ENCODE measurements around the gene CTSO. TPM values are rescaled to one million over a fixed set of nuclear protein-coding genes. Genes with fewer than 3 reads are reported as not detected.
"Not testable (repeated sequence)": the region's sequence is repeated elsewhere in the genome, so short reads cannot be mapped to it uniquely, and the experiment has no call there.

CTSO gene
- polyA plus RNA-seq, 1 donor from 2014 or later, result 32.6 TPM

GRCh38 chr4:155904331-155904730 is 49.3 kb downstream of the CTSO start:
- Mint-ChIP-seq H3K4me3 (no peak overlapping the region), H3K36me3 (no peaks in the 10 kb centered on the region), H3K27me3 (no peaks in the 10 kb centered on the region), H3K4me1 (no peaks in the 10 kb centered on the region), H3K27ac (no peak overlapping the region), H3K9me3 (peaks cover 0 to 1% (median 0%) of the 10 kb centered on the region in 3 donors)

- H3K9me3 Mint-ChIP-seq, result peaks cover 0 to 5% (median 0%) of the 10 kb centered on the region in 3 donors
Observed at GRCh38 chr4:155903453-155903852, 50.2 kb downstream of the CTSO start, which contains the start of gene TDO2. Gene TDO2, plus strand, starts transcription at chr4:155903696. Its CDS starts 63 bp downstream, at chr4:155903759.

DNA sequence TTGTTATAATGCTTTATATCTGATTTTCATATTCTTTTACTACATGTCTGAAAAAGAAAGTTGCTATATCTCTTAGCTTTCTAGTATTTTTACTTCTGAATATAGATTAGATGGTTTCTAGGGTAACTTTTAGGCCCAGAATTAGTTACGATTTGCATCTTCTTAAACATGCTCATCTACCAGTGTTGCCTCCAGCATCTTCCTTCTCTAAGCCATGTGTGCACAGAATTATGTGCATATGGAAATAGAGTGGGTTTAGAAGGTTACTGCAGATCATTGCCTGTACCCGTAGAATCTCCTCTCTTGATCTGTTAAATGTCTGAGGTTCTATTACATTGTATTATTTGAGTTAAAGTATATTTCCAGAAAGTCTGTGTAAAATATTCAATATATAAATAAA is 52.7 kb downstream of the CTSO start:
- no peaks in the 10 kb centered on the region for H3K27me3 Mint-ChIP-seq
- no peaks in the 10 kb centered on the region for H3K36me3 Mint-ChIP-seq
- H3K27ac Mint-ChIP-seq, result no peak overlapping the region
- no peaks in the 10 kb centered on the region for H3K4me1 Mint-ChIP-seq
- peaks cover 0 to 9% (median 0%) of the 10 kb centered on the region in 3 donors for H3K9me3 Mint-ChIP-seq
- H3K4me3 Mint-ChIP-seq, result no peak overlapping the region

More at GRCh38 chr4:155903453-155903852, 50.2 kb downstream of the CTSO start, which contains the start of gene TDO2:
- H3K36me3 Mint-ChIP-seq, result no peaks in the 10 kb centered on the region
- no peaks in the 10 kb centered on the region for H3K4me1 Mint-ChIP-seq
- no peak within 1 kb of the TSS for H3K27ac Mint-ChIP-seq
- H3K27me3 Mint-ChIP-seq, result no peaks in the 10 kb centered on the region
- no peak within 1 kb of the TSS for H3K4me3 Mint-ChIP-seq

GRCh38 chr4:155900381-155900780 is 53.3 kb downstream of the CTSO start:
- H3K27me3 Mint-ChIP-seq, result no peaks in the 10 kb centered on the region
- no peak overlapping the region for H3K4me3 Mint-ChIP-seq
- peaks cover 0 to 12% (median 0%) of the 10 kb centered on the region in 3 donors for H3K9me3 Mint-ChIP-seq
- no peaks in the 10 kb centered on the region for H3K36me3 Mint-ChIP-seq
- H3K4me1 Mint-ChIP-seq, result no peaks in the 10 kb centered on the region
- no peak overlapping the region for H3K27ac Mint-ChIP-seq

GRCh38 chr4:155899891-155900290 is 53.8 kb downstream of the CTSO start:
- H3K36me3 Mint-ChIP-seq, result no peaks in the 10 kb centered on the region
- H3K4me1 Mint-ChIP-seq, result no peaks in the 10 kb centered on the region
- no peak overlapping the region for H3K4me3 Mint-ChIP-seq
- peaks cover 0 to 13% (median 0%) of the 10 kb centered on the region in 3 donors for H3K9me3 Mint-ChIP-seq
- no peak overlapping the region for H3K27ac Mint-ChIP-seq
- no peaks in the 10 kb centered on the region for H3K27me3 Mint-ChIP-seq

GRCh38 chr4:155898371-155898770 is 55.3 kb downstream of the CTSO start:
- H3K27ac Mint-ChIP-seq, H3K27me3 Mint-ChIP-seq, H3K36me3 Mint-ChIP-seq, H3K4me1 Mint-ChIP-seq: not testable (repeated sequence)
- Mint-ChIP-seq H3K4me3 (peak overlapping the region in 1 of 4 donors; percentile 54), H3K9me3 (peaks cover 0 to 13% (median 0%) of the 10 kb centered on the region in 3 donors)

DNA sequence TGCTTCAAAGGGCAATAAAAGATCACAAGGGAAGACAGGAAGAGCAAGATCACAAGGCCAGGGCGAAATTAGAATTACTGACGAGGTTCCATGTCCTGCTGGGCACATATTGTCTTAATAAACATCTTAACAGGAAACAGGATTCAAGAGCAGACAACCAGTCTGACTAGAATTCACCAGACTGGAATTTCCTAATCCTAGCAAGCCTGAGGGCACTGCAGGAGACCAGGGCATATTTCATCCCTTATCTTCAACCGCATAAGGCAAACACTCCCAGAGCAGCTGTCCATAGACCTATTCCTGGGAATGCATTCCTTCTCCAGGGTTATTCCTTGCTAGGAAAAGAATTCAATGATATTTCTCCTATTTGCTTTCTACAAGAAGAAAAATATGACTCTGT is 62.6 kb downstream of the CTSO start:
- Mint-ChIP-seq H3K36me3 (no peaks in the 10 kb centered on the region), H3K4me3 (no peak overlapping the region), H3K27ac (no peak overlapping the region), H3K9me3 (peaks cover 2 to 11% (median 3%) of the 10 kb centered on the region in 3 donors), H3K27me3 (peaks cover 4% of the 10 kb centered on the region), H3K4me1 (no peaks in the 10 kb centered on the region)

- H3K9me3 Mint-ChIP-seq, result peaks cover 2 to 7% (median 3%) of the 10 kb centered on the region in 3 donors
- no peak overlapping the region for H3K4me3 Mint-ChIP-seq
- no peaks in the 10 kb centered on the region for H3K36me3 Mint-ChIP-seq
- peaks cover 4% of the 10 kb centered on the region for H3K27me3 Mint-ChIP-seq
- no peaks in the 10 kb centered on the region for H3K4me1 Mint-ChIP-seq
- H3K27ac Mint-ChIP-seq, result no peak overlapping the region
Observed at GRCh38 chr4:155889946-155890345, 63.7 kb downstream of the CTSO start.

DNA sequence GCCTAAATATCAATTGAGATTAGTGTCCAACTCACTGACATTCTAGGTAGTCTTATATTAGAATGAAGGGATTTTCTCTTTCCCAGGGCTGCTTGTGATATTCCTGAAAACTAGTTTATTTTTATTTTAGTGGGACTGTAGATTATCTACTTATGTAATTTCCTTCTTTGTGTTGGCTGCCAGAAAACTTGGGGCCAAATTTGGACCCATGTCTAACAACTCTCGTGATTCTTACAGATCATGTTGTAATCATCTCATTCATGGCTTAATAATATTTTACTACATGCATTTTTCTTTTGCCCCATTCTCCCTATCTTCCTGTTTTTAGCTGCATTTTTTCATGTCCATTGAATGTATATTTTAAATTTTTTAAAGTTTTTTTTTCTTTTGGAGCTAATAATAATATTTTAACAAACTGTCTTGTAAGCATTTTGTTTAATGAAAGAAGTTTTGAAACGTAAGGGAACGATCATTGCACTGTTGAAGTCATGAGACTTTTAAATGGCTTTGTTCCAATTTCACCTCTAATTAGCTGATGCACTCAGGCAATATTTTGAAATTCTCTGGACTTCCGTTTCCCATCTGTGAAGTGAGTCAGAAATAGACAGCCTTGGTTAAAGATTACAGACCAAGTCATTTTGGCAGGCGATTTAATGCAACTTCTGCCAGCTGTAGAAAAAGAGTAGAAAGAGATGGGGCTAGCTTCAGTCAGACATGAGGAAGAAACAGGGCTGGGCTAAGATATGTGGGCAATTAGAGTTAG is 64.5 kb downstream of the CTSO start:
- H3K27ac Mint-ChIP-seq, result no peak overlapping the region
- no peak overlapping the region for H3K4me3 Mint-ChIP-seq
- peaks cover 4% of the 10 kb centered on the region for H3K27me3 Mint-ChIP-seq
- peaks cover 2 to 7% (median 3%) of the 10 kb centered on the region in 3 donors for H3K9me3 Mint-ChIP-seq
- no peaks in the 10 kb centered on the region for H3K4me1 Mint-ChIP-seq
- H3K36me3 Mint-ChIP-seq, result no peaks in the 10 kb centered on the region

GRCh38 chr4:155887847-155888570 is 65.7 kb downstream of the CTSO start:
- H3K4me1 Mint-ChIP-seq, result no peaks in the 10 kb centered on the region
- H3K27me3 Mint-ChIP-seq, result peaks cover 4% of the 10 kb centered on the region
- H3K9me3 Mint-ChIP-seq, result peaks cover 3 to 9% (median 4%) of the 10 kb centered on the region in 3 donors
- H3K27ac Mint-ChIP-seq, result peak overlapping the region in 1 of 3 donors; percentile 1
- no peaks in the 10 kb centered on the region for H3K36me3 Mint-ChIP-seq
- no peak overlapping the region for H3K4me3 Mint-ChIP-seq

- no peak overlapping the region for H3K4me3 Mint-ChIP-seq
- no peak overlapping the region for H3K27ac Mint-ChIP-seq
- H3K27me3 Mint-ChIP-seq, result peaks cover 4% of the 10 kb centered on the region
- H3K4me1 Mint-ChIP-seq, result no peaks in the 10 kb centered on the region
- H3K36me3 Mint-ChIP-seq, result no peaks in the 10 kb centered on the region
- peaks cover 2 to 5% (median 3%) of the 10 kb centered on the region in 3 donors for H3K9me3 Mint-ChIP-seq
Observed at GRCh38 chr4:155887045-155887444, 66.6 kb downstream of the CTSO start.

- Mint-ChIP-seq H3K9me3 (peaks cover 0 to 3% (median 2%) of the 10 kb centered on the region in 3 donors), H3K27ac (no peak overlapping the region), H3K36me3 (no peaks in the 10 kb centered on the region), H3K4me1 (no peaks in the 10 kb centered on the region), H3K27me3 (peaks cover 6% of the 10 kb centered on the region), H3K4me3 (no peak overlapping the region)
Observed at GRCh38 chr4:155885666-155886065, 68.0 kb downstream of the CTSO start.

DNA sequence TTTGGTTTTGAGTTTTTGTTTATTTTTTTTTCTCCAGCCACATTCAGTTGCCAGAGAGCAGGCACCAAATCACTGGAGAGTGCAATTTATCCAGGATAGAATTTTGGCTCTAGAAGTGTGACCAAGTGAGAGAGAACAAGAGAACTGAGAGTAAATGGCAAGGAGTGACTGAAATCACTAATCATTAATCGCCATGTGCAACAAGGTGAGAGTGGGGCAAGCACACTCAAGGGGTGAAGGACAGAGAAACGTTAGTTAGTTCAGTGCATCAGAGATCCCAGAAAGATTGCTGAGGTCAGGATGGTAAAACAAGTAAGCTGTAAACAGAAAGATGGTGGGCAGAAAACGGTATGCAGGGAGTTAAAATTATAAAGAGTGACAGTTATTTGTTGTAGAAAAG is 69.8 kb downstream of the CTSO start:
- peaks cover 0 to 2% (median 2%) of the 10 kb centered on the region in 3 donors for H3K9me3 Mint-ChIP-seq
- H3K36me3 Mint-ChIP-seq, result no peaks in the 10 kb centered on the region
- no peak overlapping the region for H3K27ac Mint-ChIP-seq
- no peak overlapping the region for H3K4me3 Mint-ChIP-seq
- H3K4me1 Mint-ChIP-seq, result no peaks in the 10 kb centered on the region
- H3K27me3 Mint-ChIP-seq, result peaks cover 4% of the 10 kb centered on the region

DNA sequence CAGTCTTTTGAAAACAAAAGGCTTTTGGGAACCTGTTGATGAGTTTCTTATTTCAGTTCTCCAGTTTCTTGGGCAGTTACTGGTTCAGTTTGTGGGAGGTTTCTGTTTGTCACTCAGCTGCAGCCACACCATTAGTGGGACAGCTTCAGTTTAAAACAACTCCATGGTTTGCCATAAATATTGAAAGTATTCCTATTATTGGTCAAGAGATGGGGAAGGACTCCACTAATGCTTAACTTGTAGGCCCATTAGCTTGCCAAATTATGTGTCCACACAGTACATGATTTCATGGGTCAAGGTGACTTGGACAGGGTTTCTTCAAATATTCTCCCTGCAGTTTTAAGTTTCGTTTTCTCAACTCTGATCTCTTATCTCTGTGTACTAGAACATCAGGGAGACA is 72.1 kb downstream of the CTSO start:
- H3K27ac Mint-ChIP-seq, result no peak overlapping the region
- peaks cover 3% of the 10 kb centered on the region for H3K27me3 Mint-ChIP-seq
- H3K36me3 Mint-ChIP-seq, result no peaks in the 10 kb centered on the region
- H3K4me3 Mint-ChIP-seq, result no peak overlapping the region
- peaks cover 0 to 2% (median 2%) of the 10 kb centered on the region in 3 donors for H3K9me3 Mint-ChIP-seq
- peaks cover 0 to 1% (median 0%) of the 10 kb centered on the region in 3 donors for H3K4me1 Mint-ChIP-seq

- Mint-ChIP-seq H3K36me3 (no peaks in the 10 kb centered on the region), H3K27me3 (peaks cover 3% of the 10 kb centered on the region), H3K4me1 (peaks cover 0 to 1% (median 0%) of the 10 kb centered on the region in 3 donors), H3K9me3 (peaks cover 2 to 6% (median 2%) of the 10 kb centered on the region in 3 donors), H3K4me3 (peak overlapping the region in 1 of 4 donors; percentile 19), H3K27ac (no peak overlapping the region)
Observed at GRCh38 chr4:155879767-155880166, 73.9 kb downstream of the CTSO start.

All from IgD-negative memory B cell (primary cell).